ENCODE measurements around the gene ASIC2. TPM values are rescaled to one million over a fixed set of nuclear protein-coding genes. Genes with fewer than 3 reads are reported as not detected.

ASIC2 gene
- total RNA-seq, 1 experiment from 2014 or later, result 0.74 TPM

DNA sequence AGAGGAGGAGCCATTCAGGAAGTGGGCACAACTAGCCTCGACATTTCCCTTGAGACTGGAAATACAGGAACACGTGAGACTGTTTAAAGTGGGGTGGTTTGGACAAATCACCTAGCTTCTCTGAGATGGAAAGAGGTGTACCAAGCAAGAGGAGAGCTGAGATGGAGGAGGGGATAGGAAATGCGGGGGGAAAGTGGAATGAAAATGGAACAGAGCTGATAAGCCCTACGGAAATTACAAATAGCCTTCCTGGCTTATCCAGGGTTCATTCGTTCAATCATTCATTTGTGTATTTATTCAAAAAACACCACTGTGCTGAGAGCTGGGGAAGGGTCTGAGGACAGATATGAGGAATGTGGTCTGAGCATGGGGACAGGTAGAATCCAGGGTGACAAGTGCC, 64.1 kb downstream of the ASIC2 start:
- Histone ChIP-seq H3K23ac (ENCODE audit: insufficient read length, low read depth, low read length) (no peak overlapping the region), H3K9me3 (ENCODE audit: control insufficient read depth, low read depth, low read length) (no peaks in the 10 kb centered on the region), H3K4me1 (ENCODE audit: insufficient read depth, low read length) (no peaks in the 10 kb centered on the region), H3K23me2 (ENCODE audit: insufficient read length, low read depth, low read length, poor library complexity, severe bottlenecking) (no peaks in the 10 kb centered on the region), H2AK5ac (ENCODE audit: insufficient read length, low read length) (no peak overlapping the region), H3K27me3 (ENCODE audit: insufficient read depth, low read length) (no peaks in the 10 kb centered on the region; the same call in 1 of the 2 replicates), H4K91ac (ENCODE audit: insufficient read length, low read depth, low read length) (no peak overlapping the region), H3K79me1 (ENCODE audit: insufficient read depth, low read depth, low read length, poor library complexity, severe bottlenecking) (no peaks in the 10 kb centered on the region), H2BK5ac (ENCODE audit: insufficient read length, low read length) (no peak overlapping the region), H4K8ac (replicated peaks; ENCODE audit: insufficient read length, low read depth, low read length) (no peak overlapping the region), H3K18ac (ENCODE audit: insufficient read length, low read depth, low read length) (no peak overlapping the region), H3K4ac (ENCODE audit: low read depth, low read length) (no peak overlapping the region), H4K5ac (ENCODE audit: insufficient read length, low read depth, low read length) (no peak overlapping the region), H3K27ac (ENCODE audit: insufficient read length, low read depth, low read length) (no peak overlapping the region), H2AFZ (ENCODE audit: low read length) (no peak overlapping the region), H2BK20ac (ENCODE audit: low read depth, low read length, poor library complexity, severe bottlenecking) (no peak overlapping the region), H3K9ac (ENCODE audit: extremely low read depth, insufficient read length, low read length) (no peak overlapping the region), H3T11ph (ENCODE audit: low read length) (no peak overlapping the region), H3K4me2 (ENCODE audit: insufficient read depth, insufficient read length, low read length) (no peak overlapping the region), H2BK120ac (ENCODE audit: low read depth, low read length, poor library complexity, severe bottlenecking) (no peak overlapping the region), H3K14ac (ENCODE audit: insufficient read depth, low read length) (no peak overlapping the region), H2BK12ac (ENCODE audit: insufficient read length, low read depth, low read length) (no peak overlapping the region), H4K20me1 (ENCODE audit: control insufficient read depth, insufficient read depth, insufficient read length) (no peaks in the 10 kb centered on the region), H3K56ac (ENCODE audit: insufficient read length, low read depth, low read length) (no peak overlapping the region), H3K79me2 (ENCODE audit: insufficient read depth, low read length) (no peaks in the 10 kb centered on the region), H2BK15ac (ENCODE audit: low read depth, low read length) (no peak overlapping the region)
- H3K36me3 Mint-ChIP-seq (ENCODE audit: insufficient read depth in 1 of 3, low read depth in 3 of 3), result no peaks in the 10 kb centered on the region
- DNase-seq, result no peak
- no peaks in the 10 kb centered on the region; a peak in 1 of 5 replicates for H3K9me3 Mint-ChIP-seq
- H3K27ac Mint-ChIP-seq, result no peak overlapping the region
- H3K4me3 Mint-ChIP-seq, result no peak overlapping the region
- TF ChIP-seq CTCF (conservative IDR thresholded peaks at IDR 0.05), result no peak
- H3K27me3 Mint-ChIP-seq (ENCODE audit: low read depth), result peaks cover 17% of the 10 kb centered on the region
- WGBS (ENCODE audit: extremely low coverage, insufficient read length, low lambda C conversion rate), result no CpG with 5 or more reads among the region's 5 CpGs
- peaks cover 6 to 13% of the 10 kb centered on the region in 2 experiments for H3K4me1 Mint-ChIP-seq

All from H9 (cell line).